Skin of body (tissue), 2 donors: Measurements from ENCODE around the gene CEP72. TPM values are rescaled to one million over a fixed set of nuclear protein-coding genes. Genes with fewer than 3 reads are reported as not detected.
"Not testable (repeated sequence)": the region's sequence is repeated elsewhere in the genome, so short reads cannot be mapped to it uniquely, and the experiment has no call there.

Source experiments
- DNase-seq: peaks from one replicate; lab custom pipeline; 2025; lab: John Stamatoyannopoulos, UW
- total RNA-seq: library from RNA; depleted of rRNA; stranded (reverse); fragments of >200 nt; gene quantifications from one replicate; pipeline ENCODE4 v1.2.3, GENCODE V29; 2014

CEP72 gene
- total RNA-seq, 1 donor from 2014 or later: 4.4 TPM

GRCh38 chr5:597871-598563, 14.1 kb upstream of the CEP72 start:
- DNase-seq: no peak

DNA sequence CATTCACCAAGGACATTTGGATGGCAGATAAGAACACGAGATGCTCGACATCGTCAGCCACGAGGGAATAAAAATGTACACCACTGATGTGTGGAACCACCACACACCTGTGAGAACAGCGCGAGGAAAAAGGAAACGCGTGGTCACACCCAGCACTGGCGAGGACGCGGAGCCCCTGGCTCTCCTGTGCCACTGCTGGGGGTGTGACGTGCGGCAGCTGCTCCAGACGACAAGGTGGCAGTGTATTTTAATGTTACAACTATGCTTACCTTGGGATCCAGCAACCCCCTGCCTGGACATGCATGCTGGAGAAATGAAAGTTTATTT, 13.6 kb upstream of the CEP72 start:
- DNase-seq: no peak

DNA sequence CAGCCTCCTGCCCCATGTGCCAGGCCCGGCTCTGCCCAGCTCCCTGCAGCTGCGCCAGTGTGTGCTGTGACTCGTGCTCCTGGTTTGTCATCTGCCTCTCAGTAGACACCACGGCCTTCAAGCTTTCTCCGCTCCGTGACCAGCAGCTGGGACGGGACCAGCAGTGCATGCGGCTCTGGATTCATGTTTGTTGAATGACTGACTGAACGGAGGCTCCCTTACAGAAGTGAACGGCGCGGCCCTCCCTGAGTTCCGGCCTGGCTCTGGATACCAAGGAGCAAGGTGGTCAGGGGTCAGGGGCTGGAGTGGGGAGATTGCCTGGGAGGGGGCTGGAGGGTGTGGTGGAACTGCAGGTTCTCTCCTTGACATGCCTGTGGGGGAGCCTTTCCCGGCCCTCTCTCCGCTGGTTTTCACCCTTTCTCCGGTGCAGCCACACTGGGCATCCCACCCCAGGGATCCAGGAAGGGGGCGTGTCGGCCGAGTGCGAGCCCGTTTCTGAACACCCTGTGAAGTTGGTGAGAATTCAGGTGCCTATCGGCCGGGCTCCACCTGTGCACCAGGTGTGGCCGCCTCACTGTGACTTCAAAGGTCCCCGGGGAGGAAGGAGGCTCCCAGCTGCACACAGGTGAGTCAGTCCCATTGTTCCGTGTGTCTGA, 11.1 kb upstream of the CEP72 start:
- DNase-seq: no peak

- DNase-seq: no peak
Observed at GRCh38 chr5:601771-602465, 10.2 kb upstream of the CEP72 start.

- no peak for DNase-seq
Observed at GRCh38 chr5:602466-603035, 9.6 kb upstream of the CEP72 start.

- no peak for DNase-seq
Observed at GRCh38 chr5:603081-603998, 8.8 kb upstream of the CEP72 start.

DNA sequence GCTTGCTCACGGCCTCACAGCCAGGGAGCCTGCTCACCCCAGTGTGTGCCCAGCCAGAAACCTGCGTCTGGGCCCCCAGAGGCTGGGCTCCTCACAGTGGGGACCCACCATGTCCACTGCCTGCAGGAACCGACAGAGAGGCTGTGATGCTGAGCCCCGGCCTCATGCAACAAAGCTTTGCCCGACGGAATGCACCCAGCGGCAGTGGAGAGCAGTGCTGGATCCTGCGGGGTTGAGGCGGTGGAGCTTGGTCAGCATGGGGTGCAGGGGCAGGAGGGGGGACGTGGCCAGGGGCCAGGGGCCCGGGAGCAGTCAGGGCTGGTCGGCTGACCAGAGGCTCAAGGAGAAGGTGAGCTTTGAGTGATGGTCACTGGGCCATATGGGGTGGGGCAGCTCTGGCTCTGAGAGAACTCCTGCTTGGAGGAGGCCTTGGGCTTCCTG, 7.7 kb upstream of the CEP72 start:
- DNase-seq: no peak

- DNase-seq: not testable (repeated sequence)
Observed at GRCh38 chr5:605090-605489, 7.0 kb upstream of the CEP72 start.

GRCh38 chr5:606061-606460, 6.1 kb upstream of the CEP72 start:
- no peak for DNase-seq

DNA sequence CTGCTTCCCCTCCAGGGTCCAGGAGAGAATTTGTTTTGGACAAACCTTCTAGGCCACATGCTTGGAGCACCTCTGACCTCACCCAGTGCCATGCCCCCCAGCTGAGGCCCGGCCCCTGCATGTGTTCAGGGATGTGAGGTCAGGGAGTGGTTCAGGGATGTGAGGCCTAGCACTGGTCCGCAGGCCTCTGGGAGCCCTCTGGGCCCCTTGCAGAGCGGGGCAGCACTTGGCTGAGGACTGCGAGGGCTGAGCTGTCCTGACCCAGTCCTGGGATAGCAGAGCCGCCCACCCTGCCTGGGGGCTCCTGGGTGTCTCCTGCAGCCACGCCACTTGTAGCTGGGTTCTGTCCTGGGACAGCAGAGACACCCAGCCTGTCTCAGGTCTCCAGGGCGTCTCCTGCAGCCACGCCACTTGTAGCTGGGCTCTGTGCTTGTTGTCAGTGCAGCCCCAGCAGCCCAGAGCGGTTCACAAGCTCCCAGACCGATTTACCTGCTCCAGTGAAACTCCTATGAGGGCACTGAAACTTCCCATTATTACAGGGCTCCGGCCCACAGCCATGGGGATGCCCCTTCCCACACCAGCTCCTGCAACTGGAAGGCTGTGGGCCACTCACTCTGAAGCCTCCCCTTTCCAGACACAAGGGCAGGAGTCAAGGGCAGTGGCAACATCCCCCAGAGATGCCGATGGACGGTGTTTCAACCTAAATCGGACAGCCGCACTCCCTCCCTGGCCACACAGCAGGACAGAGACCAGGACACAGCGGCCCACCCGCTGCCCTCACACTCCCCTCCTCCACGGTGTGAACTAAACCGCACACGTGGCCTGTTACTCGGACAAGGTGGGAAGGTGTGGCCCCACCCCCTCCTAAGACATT, 5.4 kb upstream of the CEP72 start:
- DNase-seq: no peak

GRCh38 chr5:607541-608428, 4.4 kb upstream of the CEP72 start:
- no peak for DNase-seq

DNA sequence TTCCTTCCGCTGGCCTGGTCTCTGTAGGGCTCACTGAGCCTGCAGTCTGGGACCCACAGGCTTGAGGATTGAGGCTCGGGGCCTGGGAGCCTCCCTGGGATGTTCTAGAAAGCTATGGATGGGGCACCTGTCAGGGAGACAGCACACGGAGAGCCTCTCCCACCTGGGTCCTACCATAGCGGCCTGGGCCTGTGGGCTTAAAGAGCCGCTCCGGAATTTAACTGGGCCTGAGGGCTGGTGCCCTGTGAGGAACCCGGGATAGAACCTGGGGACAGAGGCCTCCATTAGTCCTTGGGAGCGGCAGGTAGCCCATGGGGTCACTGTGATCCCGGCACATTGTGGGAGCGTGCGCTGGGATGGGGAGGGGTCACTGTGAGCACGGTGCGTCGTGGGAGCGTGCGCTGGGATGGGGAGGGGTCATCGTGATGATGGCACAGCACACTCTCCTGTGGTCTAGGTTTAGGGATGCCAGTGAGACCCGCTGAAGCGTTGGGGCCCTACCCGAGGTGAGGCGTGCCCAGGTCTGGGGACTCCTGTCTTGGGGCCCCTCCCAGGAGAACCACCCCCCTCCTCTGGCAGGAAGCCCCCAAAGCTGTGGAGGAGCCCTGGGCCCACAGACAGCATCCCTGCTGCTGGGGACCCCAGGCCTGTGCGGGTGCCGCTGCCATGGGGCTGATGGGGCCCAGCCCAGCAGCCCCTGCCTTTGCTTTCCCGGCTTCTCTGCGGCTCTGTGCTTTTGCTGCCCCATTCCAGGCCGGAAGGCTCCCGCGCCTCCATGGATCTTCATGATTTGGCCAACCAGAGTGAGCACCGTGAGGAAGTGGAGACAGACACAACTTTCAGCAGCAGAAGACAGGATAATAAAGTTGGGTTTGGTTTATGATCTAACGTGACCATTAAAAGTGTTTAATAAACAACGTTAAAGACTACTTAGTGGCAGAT, 3.4 kb upstream of the CEP72 start:
- DNase-seq: no peak

GRCh38 chr5:609506-609905, 2.6 kb upstream of the CEP72 start:
- no peak for DNase-seq

GRCh38 chr5:610011-610743, 2.0 kb upstream of the CEP72 start:
- no peak for DNase-seq

DNA sequence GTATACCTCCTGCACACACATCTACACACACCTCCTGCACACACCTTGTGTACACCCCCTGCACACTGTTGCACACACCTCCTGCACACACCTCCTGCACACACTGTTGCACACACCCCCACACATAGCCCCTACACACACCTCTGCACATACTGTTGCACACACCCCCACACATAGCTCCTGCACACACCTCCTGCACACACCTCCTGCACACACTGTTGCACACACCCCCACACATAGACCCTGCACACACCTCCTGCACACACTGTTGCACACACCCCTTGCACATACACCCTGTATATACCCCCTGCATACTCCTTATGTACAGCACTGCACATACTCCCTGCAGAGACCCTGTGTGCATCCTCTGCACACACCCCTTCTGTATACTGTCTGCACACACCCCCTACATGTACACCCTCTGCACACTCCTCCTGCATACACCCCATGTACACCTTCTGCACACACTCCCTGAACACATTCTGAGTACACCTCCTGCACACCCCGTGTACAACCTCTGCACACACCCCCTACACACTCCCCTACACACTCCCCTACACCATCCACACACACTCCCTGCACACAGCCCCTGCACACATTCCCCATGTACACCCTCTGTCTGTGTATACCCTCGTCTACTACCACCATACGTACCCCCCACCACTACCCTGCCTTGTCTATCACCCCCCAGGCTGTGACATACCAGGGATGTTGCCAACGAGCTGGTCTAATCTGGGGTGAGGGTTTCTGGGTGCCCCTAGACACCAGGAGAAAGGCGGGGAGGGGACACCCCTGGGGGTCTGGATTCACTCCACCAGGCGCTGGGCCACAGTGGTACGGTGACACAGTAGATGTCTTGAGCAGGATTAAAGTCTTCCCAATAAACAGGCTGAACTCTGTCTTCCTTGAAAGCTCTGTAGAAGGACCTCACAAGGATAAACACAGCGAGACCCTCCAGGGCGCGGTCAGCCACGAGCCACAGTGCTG, 1.1 kb upstream of the CEP72 start:
- DNase-seq: no peak
